ENCODE measurements around the gene CDC25A.
"Not testable (repeated sequence)": the region's sequence is repeated elsewhere in the genome, so short reads cannot be mapped to it uniquely, and the experiment has no call there.

CDC25A gene

DNA sequence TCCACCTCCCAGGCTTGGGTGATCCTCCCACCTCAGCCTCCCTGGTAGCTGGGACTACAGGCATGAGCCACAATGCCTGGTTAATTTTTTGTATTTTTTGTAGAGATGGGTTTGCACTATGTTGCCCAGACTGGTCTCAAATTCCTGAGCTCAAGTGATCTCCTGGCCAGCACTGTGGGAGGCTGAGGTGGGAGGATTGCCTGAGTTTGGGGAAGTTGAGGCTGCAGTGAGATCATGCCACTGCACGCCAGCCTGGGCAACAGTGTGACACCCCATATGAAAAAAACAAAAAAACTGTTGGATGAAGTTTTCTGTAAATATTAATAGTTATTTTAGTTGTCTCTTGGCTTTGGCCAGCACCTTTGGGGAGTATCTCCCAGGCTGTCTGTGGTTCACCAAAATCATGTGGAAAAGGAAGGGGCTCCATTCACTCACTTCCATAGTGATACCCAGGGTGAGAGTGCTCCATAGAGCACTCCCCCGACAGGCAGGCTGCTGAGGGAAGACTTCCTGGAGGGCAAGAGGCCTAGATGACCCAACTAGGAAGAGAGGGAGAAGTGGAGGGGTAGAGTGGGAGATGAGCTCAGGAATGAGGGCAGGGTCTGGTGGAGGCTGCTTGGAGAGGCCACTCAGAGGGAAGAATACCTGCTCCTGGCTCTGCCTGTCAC, 47.1 kb downstream of the CDC25A start:
- no peak for DNase-seq (ENCODE audit: low spot score)

DNA sequence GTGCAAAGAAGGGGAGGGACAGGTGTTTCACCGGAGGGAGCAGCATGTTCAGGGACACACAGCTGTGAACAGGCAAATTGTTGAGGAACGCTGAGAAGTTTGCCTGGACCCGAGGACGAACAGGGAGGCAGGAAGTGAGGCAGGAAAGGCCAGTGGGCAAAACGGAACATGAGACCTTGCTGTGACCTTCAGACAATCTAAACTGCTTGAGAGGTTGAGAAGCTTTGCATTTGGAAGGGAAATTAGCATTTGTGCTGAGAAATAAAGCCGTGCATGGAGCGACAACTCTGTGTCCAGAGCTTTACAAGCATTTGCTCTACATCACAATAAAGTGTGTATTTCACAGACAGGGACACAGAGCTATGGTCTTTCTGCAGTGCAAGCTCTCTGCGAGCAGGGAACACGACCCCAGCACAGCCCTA, 47.9 kb downstream of the CDC25A start:
- no peak for DNase-seq (ENCODE audit: low spot score)

DNA sequence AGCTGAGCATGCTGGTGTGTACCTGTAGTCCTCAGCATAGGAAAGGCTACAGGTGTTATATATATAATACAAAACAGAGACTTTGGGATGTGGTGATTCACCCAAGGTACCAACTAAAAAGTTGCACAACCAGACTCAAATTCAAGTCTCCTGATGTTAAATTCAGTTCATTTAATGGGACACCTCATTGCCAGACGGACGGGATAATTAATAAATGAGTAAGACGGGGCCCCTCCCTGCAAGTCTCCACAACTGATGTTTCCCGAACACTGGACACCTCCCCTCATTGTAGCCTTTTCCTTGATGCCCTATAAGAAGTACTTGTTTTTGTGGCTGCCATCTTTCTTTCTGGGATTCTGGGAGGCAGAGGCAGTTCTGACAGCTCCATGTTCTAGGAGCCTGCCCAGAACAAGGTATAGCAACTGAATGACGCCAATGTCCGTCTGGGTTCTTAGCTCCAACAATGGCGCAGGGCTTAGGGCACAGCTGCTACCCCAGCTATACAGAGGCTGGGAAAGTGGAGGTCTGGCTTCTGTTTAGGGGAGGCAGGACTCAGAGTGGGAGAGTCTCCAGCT, 50.7 kb downstream of the CDC25A start:
- DNase-seq (ENCODE audit: low spot score), result no peak

DNA sequence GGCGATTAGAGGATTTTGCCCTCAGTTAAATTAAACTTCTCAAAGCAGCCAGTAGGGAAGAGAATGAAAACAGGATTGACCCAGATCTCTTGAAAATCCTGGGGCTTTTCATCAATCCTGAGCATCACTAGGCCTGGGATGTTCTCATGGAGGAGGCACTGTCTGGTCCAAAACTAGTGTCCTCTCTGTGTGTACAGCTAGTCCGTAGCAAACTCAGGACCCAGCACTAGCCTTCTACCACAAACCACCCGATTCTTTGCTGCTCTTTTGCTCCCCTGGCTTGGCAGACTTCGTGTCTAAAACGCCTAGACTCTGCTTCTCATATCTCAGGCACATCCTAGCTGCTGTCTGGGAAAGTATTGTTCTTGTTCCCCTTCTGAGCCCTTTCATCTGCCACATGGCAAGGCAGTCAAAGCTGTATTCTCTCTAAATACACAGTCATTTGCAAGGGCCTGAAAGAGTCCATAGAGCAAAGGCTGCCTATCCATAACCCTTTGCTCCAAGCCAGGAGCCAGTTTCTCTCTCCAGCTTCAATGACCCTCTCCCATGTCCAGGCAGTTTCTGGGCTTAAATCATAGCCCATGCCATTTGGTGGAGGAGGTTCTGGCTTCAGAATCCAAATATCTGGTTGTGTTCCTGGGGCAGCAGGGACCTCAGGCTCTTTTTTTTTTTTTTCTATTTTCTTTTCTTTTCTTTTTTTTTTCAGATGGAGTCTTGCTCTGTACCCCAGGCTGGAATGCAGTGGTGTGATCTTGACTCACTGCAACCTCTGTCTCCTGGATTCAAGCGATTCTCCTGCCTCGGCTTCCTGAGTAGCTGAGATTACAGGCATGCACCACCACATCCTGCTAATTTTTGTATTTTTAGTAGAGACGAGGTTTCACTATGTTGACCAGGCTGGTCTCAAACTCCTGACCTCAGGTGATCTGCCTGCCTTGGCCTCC, 52.4 kb downstream of the CDC25A start:
- DNase-seq (ENCODE audit: low spot score), result no peak

DNA sequence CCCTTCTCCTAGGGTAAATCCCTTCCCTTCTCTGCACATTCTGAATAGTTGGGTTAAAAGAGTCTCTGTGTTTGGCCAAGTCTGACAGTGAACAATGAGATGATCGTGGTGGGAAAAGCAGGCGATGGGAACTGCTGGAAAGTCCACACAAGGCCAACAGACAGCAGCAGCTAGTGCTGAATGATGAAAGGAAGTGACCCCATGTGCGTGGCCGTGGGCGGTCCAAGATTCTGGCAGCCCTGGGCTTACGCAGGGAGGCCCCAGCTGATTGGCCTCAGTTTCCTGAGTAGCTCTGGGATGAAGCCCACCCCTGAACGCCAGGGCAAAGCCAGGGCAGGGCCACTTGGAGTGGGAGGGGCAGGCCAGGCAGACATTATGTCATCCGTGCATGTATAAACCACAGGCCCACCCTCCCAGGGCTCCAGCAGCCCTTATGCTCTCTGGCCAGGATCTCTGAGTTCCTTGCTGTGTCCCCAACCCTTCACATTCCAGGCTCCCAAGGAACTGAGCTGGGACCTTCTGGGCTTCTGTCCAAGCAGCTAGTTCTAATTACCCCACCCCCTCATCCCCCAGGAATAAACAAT, 57.8 kb downstream of the CDC25A start:
- no peak for DNase-seq (ENCODE audit: low spot score)

DNA sequence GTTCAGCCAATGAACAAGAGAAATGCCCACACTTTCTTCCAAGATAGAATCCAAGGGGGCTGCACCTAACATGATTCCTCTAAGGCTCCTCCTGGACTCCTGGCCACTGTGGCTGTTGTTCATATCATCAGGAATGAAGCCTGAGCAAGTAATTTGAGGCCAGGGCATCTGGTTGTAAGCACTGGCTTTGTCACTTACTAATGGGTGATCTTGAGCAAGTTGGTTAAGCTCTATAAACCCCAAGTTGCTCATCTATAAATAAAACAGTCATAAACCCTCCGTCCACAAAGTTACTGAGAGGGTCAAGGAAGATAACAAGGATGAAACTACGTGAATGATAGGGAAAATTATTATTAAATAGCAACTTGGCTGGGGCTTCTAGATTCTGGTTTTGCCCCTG, 58.3 kb downstream of the CDC25A start:
- DNase-seq (ENCODE audit: low spot score), result no peak

DNA sequence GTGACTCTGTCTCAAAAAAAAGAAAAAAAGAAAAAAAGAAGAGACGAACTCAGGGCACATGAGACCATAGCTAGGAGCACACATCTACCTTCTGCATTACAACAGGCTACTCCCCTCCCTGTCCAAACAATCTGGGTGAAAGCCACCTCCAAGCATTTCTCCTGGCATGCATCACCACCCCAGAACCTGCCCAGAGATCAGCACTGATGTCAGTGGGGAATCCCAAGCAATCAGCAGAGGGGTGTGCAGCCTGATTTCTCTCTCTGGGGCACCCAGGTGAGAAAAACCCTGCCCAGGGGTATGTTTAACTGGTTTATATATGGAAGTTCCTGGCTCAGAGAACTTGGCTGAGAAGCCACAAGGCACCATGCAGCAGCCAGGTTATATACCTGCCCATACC, 59.4 kb downstream of the CDC25A start:
- no peak for DNase-seq (ENCODE audit: low spot score)

DNA sequence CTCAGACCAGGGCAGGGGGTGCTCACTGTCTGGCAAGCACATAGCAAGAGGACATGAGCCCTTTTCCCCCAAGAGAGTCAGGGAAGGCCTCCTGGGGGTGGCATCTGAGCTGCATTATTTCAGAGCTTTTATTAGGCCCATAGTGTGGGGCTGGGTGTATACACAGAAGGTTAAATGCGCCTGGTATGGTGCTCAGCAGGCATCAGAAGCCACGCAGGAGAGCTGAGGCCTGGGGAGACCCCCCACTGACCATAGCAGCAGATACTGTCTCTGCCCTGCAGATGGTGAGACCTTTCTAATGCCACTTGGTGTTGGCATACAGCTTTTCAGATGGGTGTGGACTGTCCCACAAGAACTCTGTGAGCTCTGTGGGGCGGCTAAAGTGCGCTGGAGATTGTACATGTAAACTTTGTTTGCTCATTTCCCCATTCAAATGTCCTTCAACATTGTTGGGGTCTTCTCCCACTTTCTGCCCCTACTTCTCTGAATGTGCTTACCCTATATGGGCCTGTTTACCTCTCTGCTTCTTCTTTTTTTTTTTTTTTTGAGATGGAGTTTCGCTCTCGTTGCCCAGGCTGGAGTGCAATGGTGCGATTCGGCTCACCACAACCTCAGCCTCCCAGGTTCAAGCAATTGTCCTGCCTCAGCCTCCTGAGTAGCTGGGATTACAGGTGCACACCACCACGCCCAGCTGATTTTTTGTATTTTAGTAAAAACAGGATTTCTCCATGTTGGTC, 62.2 kb downstream of the CDC25A start:
- DNase-seq (ENCODE audit: low spot score), result no peak

DNA sequence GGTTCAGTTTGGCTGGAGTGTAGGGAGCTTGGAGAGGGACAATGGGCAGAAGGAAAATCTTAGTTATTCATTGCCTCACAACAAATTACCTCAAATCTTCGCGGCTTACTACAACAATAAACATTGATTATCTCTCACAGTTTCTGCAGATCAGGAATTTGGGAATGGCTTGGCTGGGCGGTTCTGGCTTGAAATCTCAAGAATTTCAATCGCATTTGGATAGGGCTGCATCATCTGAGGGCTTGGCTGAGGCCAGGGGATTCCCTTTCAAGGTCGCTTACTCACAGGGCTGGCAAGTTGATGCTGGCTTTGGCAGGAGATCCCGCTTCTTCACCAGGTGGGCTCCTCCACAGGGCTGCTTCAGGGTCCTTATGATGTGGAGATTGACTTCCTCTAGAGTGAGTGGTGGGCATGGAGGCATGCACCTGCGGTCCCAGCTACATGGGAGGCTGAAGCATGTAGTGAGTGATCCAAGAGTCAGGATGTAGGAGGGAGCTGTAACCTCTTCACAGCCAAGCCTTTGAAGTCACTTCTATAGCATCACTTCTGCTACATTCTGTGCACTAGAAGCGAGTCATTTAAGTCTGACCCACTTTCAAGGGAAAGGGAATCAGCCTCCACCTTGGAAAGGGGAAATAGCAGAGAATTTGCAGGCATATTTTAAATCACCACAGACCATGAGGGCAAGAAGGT, 63.1 kb downstream of the CDC25A start:
- no peak for DNase-seq (ENCODE audit: low spot score)

DNA sequence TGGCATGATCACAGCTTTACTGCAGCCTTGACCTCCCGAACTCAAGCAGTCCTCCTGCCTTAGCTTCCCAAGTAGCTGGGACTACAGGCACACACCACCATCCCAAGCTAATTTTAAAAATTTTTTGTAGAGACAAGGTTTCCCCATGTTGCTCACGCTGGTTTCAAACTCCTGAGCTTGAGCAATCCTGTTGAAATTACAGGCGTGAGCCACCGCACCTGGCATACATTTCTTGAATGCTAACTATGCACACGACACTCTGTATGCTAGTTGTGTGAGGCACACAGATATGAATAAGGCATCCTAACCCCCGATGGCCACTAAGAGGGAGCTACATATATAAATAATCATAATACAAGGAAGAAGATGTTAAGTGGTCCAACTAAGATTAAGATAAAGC, 64.9 kb downstream of the CDC25A start:
- no peak for DNase-seq (ENCODE audit: low spot score)

DNA sequence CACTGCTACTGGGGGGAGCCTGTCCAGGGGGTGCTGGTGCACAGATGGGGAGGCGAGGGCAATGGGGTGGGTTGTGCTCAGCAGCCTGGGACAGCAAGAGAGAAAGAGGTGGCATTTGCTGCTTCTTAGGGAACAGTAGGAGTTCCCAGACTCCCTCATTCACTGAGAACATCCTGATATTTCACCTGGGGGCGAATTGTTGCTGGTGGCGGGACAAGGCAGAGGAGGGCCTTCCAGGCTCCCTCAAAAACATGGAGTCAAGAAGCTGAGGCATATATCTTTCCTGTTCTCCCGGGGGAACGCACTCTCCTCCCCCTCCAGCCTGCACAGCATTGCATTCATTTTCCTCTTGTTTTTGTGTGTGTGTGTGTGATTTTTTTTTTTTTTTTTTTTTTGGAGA, 65.7 kb downstream of the CDC25A start:
- DNase-seq (ENCODE audit: low spot score), result no peak

DNA sequence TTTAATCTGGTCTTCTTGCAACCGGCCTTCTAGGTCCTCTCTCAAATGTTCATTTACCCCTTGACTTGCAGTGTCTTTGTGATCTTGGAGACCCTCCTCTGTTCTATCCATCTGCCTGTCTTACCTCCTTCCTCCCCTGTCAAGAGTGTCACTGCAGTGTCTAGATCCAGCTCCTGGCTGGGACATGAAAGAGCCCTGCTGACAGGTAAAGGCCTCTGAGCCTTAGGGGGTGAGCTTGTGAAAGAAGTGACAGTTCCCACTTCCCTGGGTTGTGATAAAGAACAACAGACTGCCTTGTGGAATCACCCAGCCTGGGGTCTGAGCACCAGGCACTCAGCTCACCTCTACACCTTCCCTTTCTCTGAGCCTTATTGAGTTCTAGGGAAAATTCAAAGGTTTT, 68.0 kb downstream of the CDC25A start:
- DNase-seq (ENCODE audit: low spot score), result no peak

DNA sequence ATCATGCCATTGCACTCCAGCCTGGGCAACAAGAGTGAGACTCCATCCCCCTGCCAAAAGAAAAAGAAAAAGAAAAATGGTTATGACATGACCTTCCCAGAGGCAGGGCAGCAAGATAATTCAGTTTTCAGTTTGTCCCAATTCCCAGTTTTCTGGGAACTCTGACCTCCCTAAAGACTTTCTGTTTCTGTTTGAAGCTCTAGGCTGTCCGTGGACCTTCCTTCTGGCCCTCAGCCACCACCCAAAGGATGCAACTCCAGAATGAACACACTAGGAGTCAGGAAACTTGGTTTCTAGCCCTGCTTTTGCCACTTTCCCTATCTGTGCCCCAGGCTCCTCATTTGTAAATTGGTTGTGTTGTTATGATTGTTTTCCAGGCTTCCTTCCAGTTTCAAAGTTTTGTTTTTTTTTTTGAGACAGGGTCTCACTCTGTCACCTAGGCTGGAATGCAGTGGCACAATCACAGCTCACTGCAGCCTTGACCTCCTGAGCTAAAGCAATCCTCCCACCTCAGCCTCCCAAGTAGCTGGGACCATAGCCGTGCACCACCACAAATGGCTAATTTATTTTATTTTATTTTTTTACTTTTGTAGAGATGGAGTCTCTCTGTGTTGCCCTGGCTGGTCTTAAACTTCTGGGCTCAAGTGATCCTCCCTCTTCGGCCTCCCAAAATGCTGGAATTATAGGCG, 68.6 kb downstream of the CDC25A start:
- DNase-seq (ENCODE audit: low spot score), result no peak

DNA sequence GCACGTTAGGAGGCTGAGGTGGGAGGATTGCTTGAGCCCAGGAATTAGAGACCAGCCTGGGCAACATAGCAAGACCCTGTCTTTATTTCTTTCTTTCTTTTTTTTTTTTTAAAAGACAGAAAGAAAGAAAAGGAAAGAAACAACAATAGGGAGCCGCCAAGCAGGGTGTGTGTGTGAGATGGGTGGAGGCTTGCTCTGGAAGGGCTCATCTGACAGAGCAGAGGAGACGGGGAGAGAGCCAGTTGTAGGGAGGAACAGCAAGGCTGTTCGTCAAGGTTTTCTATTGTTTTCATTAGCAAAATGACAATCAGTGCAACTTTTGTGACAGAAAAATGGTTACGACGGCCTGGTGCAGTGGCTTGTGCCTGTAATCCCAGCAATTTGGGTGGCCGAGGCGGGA, 69.3 kb downstream of the CDC25A start:
- DNase-seq (ENCODE audit: low spot score), result no peak

DNA sequence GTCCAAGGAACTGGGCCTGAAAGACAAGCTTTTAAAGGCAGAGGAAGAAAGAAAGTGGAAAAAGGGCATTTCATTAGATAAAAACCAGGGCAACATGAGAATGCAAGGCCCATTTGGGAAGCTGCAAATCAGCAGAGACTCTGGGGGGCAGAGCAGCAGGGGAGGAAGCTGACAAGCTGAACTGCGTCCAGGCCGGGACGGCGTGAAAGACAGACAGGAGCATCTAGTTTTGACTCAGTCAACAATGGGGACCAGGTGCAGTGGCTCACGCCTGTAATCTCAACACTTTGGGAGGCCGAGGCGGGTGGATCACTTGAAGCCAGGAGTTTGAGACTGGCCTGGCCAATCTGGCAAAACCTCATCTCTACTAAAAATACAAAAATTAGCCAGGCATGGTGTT, 69.9 kb downstream of the CDC25A start:
- no peak for DNase-seq (ENCODE audit: low spot score)

DNA sequence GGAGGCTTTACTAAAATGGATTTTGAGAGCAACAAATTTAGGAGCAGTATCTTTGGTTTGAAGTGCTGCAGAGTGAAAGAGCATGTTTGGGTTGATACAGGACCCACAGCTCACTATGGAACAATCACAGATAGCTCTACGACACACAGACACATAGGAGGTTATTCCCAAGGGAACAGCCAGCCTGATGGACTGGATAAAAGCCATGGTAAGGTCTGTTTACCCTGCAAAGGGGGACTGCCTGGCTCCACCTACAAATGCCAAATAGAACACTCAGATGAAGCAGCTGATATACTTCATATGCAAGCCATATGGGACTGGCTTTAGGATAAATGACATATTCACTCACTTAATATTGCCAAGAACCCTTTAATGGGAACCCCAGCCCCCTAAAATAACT, 75.4 kb downstream of the CDC25A start:
- DNase-seq (ENCODE audit: low spot score), result no peak

DNA sequence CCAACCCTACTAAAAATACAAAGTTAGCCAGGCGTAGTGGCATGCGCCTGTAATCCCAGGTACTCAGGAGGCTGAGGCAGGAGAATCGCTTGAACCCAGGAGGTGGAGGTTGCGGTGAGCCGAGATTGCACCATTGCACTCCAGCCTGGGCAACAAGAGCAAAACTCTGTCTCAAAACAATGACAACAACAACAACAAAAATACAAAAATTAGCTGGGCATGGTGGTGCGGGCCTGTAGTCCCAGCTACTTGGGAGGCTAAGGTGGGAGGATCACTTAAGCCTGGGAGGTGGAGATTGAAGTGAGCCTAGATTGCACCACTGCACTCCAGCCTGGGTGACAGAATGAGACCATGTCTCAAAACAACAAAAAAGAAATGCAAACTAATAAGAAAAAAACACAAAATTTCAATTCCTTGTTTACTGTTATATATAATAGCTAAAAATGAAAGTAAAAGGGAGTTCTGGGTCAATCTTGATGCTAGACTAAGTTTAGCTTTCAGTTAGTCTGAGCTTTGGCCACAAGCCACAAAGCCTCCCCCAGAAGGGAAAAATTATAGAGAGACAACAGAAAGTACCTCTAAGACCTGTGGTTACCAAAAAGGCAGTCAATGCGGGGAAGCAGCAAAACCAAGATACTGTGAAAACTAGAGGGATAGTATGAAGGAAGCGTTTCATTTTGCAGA, 76.0 kb downstream of the CDC25A start:
- DNase-seq (ENCODE audit: low spot score), result not testable (repeated sequence)

DNA sequence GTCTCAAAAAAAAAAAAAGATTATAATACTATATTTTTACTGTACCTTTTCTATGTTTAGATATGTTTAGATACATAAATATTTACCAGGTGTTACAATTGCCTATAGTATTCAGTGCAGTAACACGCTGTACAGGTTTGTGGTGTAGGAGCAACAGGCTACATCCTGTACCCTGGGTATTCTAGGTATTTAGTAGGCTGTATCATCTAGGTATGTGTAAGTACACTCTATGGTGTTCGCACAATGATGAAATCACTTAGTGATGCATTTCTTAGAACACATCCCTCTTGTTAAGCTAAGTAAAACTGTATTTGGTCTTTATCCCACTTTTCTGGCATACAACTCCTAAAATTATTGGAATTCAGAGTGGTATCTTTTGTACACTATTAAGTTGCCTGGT, 77.8 kb downstream of the CDC25A start:
- no peak for DNase-seq (ENCODE audit: low spot score)

DNA sequence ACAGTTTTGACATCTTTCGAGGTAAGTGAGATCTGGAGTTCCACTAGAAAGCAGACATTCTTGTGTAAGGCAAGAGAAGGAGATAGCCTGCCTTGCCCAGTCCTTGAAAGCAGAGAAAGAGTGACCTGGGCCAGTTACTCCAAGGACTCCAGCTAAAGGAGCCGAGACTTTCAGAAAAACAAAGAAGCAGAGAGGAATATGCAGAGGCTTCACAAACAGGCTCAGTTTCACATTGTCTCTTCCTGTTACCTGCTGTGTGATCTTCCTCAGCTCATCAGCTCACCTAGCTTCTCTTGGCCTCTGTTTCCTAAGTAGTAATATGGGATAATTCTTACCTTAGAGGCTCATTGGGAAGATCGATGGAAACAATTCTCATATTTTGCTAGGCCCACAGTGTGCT, 81.0 kb downstream of the CDC25A start:
- DNase-seq (ENCODE audit: low spot score), result no peak
